GM21786 (cell line): ENCODE data around the gene SURF6.
"Not testable (repeated sequence)": the region's sequence is repeated elsewhere in the genome, so short reads cannot be mapped to it uniquely, and the experiment has no call there.

Experiments used
- ATAC-seq: cut with Tn5 transposase; IDR thresholded peaks from one replicate; pipeline ENCODE4 v1.9.1; 2021; ENCODE audit not compliant: unreplicated experiment

SURF6 gene

DNA sequence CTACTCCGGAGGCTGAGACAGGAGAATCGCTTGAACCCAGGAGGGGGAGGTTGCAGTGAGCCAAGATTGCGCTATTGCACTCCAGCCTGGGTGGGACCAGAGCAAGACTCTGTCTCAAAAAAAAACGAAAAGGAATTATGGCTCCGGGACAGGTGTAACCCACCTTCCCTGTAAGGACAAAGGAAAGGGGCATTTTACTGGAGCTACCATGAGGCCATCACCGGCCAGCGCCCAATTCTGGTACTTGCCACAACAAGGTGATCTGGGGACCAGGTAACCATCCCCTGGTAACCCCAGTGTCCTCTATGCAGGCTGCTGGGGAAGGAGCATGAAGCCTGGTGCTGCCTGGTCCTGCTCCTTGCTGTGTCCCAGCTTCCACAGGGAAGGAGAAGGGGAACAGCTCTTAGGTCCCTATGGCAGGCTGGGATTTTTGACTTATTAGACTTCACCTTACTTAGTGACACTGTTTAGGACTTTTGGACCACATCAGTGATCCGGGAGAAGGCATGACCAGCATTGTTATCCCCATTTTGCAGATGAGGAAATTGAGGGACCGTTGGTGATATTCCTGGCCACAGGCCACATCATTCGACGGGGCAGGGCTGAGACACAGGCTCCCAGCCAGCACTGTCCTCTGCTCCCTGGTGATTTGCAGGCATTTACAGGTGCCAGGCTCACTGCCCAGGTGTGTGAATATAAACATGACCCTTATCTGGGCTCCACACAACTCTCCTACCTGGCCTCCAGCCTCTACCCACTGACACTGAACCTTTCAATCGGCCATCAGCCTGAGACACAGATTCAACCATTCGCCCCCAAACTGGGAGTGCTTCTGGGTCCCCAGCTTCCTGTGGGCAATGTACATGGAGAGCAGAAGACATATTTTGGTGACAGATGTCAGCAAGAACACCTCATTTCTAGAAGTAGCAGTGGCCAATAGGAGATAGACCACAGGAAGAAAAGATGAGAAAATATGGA is 34.4 kb downstream of the SURF6 start:
- ATAC-seq = no peak

DNA sequence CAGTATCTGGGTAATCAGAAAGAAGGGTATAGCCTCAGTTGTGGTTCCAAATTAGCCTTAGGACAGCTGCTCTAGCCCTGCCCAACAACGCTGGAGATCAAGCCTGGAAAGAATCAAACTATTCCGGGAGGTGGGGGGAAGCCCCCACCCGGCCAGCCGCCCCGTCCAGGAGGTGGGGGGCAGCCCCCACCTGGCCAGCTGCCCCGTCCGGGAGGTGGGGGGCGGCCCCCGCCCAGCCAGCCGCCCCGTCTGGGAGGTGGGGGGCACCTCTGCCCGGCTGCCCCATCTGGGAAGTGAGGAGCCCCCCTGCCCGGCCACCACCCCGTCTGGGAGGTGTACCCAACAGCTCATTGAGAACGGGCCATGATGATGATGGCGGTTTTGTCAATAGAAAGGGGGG is 36.0 kb downstream of the SURF6 start:
- not testable (repeated sequence) for ATAC-seq

DNA sequence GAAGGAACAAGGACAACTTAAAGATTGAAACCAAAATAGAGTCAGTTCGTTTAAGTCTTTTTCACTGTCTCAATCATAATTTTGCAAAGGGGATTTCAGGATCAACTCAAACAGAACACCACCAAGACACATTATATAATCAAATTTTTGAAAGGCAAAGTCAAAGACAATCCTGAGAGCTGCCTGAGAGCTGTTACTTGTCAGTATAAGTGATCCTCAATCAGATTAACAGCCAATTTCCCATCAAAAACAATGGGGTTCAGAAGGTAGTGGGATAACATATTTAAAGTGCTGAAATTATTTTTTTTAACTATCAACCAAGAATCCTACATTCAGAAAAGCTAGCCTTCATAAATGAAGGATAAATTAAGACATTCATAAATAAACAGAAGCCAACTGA is 41.7 kb downstream of the SURF6 start:
- no peak for ATAC-seq

GRCh38 chr9:133290751-133291302 is 45.2 kb downstream of the SURF6 start:
- ATAC-seq = no peak

GRCh38 chr9:133286523-133286922 is 49.5 kb downstream of the SURF6 start:
- ATAC-seq = no peak

GRCh38 chr9:133285252-133285775 is 50.7 kb downstream of the SURF6 start:
- ATAC-seq = no peak

GRCh38 chr9:133284362-133284761 is 51.6 kb downstream of the SURF6 start:
- no peak for ATAC-seq

DNA sequence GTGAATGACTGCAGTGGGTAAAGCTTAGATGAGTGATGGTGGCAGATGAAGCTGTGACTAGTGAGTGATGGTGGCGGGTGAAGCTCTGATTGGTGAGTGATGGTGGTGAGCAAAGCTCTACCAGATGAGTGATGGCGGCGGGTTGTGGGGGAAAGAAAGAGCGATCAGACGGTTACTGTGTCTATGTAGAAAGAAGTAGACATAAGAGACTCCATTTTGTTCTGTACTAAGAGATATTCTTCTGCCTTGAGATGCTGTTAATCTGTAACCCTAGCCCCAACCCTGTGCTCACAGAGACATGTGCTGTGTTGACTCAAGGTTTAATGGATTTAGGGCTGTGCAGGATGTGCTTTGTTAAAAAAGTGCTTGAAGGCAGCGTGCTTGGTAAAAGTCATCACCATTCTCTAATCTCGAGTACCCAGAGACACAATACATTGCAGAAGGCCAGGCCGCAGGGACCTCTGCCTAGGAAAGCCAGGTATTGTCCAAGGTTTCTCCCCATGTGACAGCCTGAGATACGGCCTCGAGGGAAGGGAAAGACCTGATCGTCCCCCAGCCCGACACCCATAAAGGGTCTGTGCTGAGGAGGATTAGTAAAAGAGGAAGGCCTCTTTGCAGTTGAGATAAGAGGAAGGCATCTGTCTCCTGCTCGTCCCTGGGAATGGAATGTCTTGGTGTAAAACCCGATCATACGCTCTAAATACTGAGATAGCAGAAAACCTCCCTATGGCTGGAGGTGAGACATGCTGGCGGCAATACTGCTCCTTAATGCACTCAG is 52.5 kb downstream of the SURF6 start:
- ATAC-seq = not testable (repeated sequence)

DNA sequence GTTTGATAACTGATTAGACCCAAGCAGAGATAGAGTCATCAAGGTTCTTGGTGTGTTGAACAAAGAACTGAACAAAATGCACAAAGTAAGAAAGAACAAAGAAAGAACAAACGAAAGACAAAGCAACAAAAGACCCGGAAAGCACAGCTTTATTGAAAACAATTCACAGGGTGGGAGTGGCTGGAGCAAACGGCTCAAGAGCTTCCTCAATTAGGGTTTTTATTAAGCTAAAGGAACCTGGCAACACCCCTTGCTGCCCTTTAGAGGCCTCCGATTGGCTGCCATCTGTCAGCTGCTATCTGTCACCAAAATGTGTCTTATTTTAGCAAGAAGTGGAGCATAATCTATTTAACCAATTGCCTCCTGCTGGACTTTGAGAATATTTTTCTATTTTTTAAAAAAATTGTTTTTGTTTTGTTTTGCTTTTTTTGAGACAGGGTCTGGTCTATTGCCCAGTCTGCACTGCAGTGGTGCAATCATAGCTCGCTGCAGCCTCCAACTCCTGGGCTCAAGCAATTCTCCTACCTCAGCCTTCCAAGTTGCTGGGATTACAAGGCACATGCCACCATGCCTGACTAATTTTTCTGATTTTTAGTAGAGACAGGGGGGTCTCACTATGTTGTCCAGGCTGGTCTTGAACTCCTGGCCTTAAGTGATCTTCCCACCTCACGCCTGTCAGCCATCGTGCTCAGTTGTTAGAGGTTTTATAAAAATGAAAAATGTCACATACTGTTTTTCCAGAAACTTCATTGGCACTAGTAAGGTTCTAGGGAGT is 53.3 kb downstream of the SURF6 start:
- ATAC-seq = no peak

DNA sequence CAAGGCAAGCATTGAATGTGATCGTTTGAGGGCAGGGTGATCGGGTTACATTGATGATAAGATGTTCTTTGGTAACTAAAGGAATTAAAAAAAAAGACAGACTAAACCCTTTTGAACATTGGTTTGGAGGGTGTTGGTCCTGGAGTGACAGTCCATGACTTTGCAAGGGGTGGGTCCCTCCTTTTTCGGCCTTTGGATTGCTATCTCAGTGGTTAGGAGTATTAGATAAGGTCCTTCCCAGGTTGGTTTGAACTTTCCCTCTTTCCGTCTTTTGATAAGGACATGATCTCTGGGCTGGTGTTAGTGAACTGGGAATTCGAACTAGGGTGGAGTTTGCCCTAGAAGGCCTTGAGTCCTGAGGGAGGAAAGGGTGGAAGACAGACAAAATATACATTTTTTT is 55.6 kb downstream of the SURF6 start:
- no peak for ATAC-seq
